OCI-LY1 (cell line): ENCODE results near the gene TAF7.

Experiments used
- H2AFZ ChIP-seq: fragments of 200-600 bp; sonication (generic), shearing (Covaris generic); 2 replicates; pipeline ENCODE4 v1.6.0; 2014; ENCODE audit warnings: antibody characterized with exemption, mild to moderate bottlenecking, low read length
- H3F3A ChIP-seq: fragments of 200-600 bp; sonication (generic), shearing (Covaris generic); 2 replicates; pipeline ENCODE4 v1.6.0; 2014; ENCODE audit warnings: mild to moderate bottlenecking, antibody characterized with exemption, low read length, moderate library complexity; ENCODE audit not compliant: insufficient read depth
- H3K27ac ChIP-seq: fragments of 200-600 bp; sonication (generic); 2 replicates; pipeline ENCODE4 v1.5.1; 2014; ENCODE audit warnings: low read length, mixed run types, mild to moderate bottlenecking, low read depth; ENCODE audit not compliant: poor library complexity, severe bottlenecking
- H3K27me3 ChIP-seq: fragments of 200-600 bp; sonication (generic); 2 replicates; pipeline ENCODE4 v1.6.0; 2014; ENCODE audit warnings: antibody characterized with exemption, mild to moderate bottlenecking, low read length, moderate library complexity; ENCODE audit not compliant: insufficient read depth
- H3K36me3 ChIP-seq: fragments of 200-600 bp; sonication (generic); 2 replicates; pipeline ENCODE4 v1.6.1; 2014; ENCODE audit warnings: mild to moderate bottlenecking, antibody characterized with exemption, low read length, moderate library complexity, mixed read lengths; ENCODE audit not compliant: insufficient read depth
- H3K4me1 ChIP-seq: fragments of 200-600 bp; sonication (generic); 2 replicates; pipeline ENCODE4 v1.5.1; 2014; ENCODE audit warnings: mild to moderate bottlenecking, low read length, moderate library complexity; ENCODE audit not compliant: insufficient read depth, severe bottlenecking
- H3K4me2 ChIP-seq: fragments of 200-600 bp; sonication (generic), shearing (Covaris generic); 2 replicates; pipeline ENCODE4 v1.6.1; 2014; ENCODE audit warnings: low read length
- H3K4me3 ChIP-seq: fragments of 200-600 bp; sonication (generic); 2 replicates; pipeline ENCODE4 v1.5.1; 2014; ENCODE audit warnings: low read length, low read depth, mild to moderate bottlenecking, mixed read lengths; ENCODE audit not compliant: poor library complexity, severe bottlenecking
- H3K79me2 ChIP-seq: fragments of 200-600 bp; shearing (Covaris generic); 2 replicates; pipeline ENCODE4 v1.6.1; 2016; ENCODE audit warnings: mixed run types, low read length, mixed read lengths; ENCODE audit not compliant: insufficient read depth
- H3K9ac ChIP-seq: fragments of 200-600 bp; sonication (generic), shearing (Covaris generic); 2 replicates; pipeline ENCODE4 v1.6.1; 2014; ENCODE audit warnings: mild to moderate bottlenecking, low read length, mixed read lengths
- H3K9me2 ChIP-seq: fragments of 200-600 bp; sonication (generic), shearing (Covaris generic); 2 replicates; pipeline ENCODE4 v1.6.1; 2014; ENCODE audit warnings: low read depth, mild to moderate bottlenecking, low read length, mixed read lengths
- H3K9me3 ChIP-seq: fragments of 200-600 bp; shearing (Covaris generic); 2 replicates; pipeline ENCODE4 v1.6.1; 2014; ENCODE audit warnings: low read length, mixed read lengths
- H4K20me1 ChIP-seq: fragments of 200-600 bp; sonication (generic), shearing (Covaris generic); 2 replicates; pipeline ENCODE4 v1.6.0; 2016; ENCODE audit warnings: mild to moderate bottlenecking, low read length; ENCODE audit not compliant: insufficient read depth
- EZH2 ChIP-seq: fragments of 200-600 bp; sonication (generic), shearing (Covaris generic); IDR thresholded peaks from 2 replicates; pipeline ENCODE4 v1.8.0; 2017; ENCODE audit warnings: borderline replicate concordance, mixed run types, mild to moderate bottlenecking, antibody characterized with exemption, low read length, moderate library complexity, mixed read lengths
- TF ChIP-seq, protein P1 (sequence below): fragments of 200-600 bp; sonication (generic), shearing (Covaris generic); IDR thresholded peaks from 2 replicates; pipeline ENCODE4 v1.5.1; 2017; ENCODE audit warnings: mild to moderate bottlenecking, antibody characterized with exemption, low read length, moderate library complexity, mixed read lengths

Gene TAF7

DNA sequence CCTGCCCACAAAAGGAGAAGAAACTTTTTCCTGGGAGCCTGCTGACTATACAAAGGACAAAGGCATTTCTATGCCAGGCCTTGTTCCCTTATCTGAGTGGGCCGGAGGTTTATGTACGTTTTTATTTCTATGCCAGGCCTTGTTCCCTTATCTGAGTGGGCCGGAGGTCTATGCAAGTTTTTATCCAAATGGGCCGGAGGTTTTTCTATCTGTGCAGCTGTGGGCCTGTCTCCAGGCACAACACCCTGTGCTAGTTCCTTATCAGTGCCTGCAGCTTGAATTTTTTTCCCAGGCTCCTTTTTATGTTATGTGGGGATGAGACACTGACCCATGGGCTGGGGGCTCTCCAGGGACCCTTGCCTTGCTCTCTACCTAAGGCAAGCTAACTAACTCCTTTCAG is 22.2 kb downstream of the TAF7 start:
- Histone ChIP-seq H3K4me2 (no peak overlapping the region), H3K9me2 (no peaks in the 10 kb centered on the region)
- TF ChIP-seq, protein P1, sequence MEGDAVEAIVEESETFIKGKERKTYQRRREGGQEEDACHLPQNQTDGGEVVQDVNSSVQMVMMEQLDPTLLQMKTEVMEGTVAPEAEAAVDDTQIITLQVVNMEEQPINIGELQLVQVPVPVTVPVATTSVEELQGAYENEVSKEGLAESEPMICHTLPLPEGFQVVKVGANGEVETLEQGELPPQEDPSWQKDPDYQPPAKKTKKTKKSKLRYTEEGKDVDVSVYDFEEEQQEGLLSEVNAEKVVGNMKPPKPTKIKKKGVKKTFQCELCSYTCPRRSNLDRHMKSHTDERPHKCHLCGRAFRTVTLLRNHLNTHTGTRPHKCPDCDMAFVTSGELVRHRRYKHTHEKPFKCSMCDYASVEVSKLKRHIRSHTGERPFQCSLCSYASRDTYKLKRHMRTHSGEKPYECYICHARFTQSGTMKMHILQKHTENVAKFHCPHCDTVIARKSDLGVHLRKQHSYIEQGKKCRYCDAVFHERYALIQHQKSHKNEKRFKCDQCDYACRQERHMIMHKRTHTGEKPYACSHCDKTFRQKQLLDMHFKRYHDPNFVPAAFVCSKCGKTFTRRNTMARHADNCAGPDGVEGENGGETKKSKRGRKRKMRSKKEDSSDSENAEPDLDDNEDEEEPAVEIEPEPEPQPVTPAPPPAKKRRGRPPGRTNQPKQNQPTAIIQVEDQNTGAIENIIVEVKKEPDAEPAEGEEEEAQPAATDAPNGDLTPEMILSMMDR = no peak
- no peak for TF ChIP-seq EZH2

DNA sequence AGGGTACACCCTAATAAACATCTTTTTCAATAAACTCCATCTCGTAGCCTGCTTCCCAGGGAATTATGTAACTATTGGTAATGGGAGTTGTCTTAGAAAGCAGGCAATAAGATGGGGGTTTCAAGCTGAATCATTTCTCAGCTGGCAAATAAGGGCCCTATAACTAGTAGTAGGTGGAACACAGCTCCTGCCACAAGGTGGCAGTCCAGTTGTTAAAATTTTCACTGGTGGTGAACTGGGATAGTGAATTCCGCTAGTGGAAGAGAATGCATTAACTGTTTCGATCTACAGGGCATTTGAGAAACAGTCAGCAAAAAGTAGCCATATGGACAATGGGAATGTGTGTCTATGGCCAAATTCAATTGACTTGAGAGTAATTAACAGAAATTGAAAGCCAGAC is 47.7 kb downstream of the TAF7 start:
- H3F3A ChIP-seq = no peaks in the 10 kb centered on the region
- no peak overlapping the region for H3K9ac ChIP-seq
- no peak overlapping the region for H3K4me2 ChIP-seq
- no peaks in the 10 kb centered on the region for H3K36me3 ChIP-seq
- no peaks in the 10 kb centered on the region for H3K4me1 ChIP-seq
- no peak overlapping the region for H2AFZ ChIP-seq
- H4K20me1 ChIP-seq = no peaks in the 10 kb centered on the region
- TF ChIP-seq, protein P1 = peak; percentile 45; the same call in 1 of the 2 replicates
- TF ChIP-seq EZH2 = no peak
- no peaks in the 10 kb centered on the region for H3K27me3 ChIP-seq
- H3K79me2 ChIP-seq = no peaks in the 10 kb centered on the region
- H3K27ac ChIP-seq = no peak overlapping the region
- no peaks in the 10 kb centered on the region for H3K9me2 ChIP-seq
- H3K4me3 ChIP-seq = no peak overlapping the region
- peaks cover 15% of the 10 kb centered on the region; the same call in 1 of the 2 replicates for H3K9me3 ChIP-seq

More for the DNA sequence above, 22.2 kb downstream of the TAF7 start:
- Histone ChIP-seq H3K9ac (no peak overlapping the region), H3F3A (no peaks in the 10 kb centered on the region), H3K79me2 (no peaks in the 10 kb centered on the region), H3K27ac (no peak overlapping the region), H3K9me3 (peaks cover 2% of the 10 kb centered on the region; the same call in 1 of the 2 replicates), H4K20me1 (no peaks in the 10 kb centered on the region), H3K4me1 (no peaks in the 10 kb centered on the region), H3K4me3 (no peak overlapping the region), H3K27me3 (no peaks in the 10 kb centered on the region), H3K36me3 (no peaks in the 10 kb centered on the region), H2AFZ (no peak overlapping the region)

DNA sequence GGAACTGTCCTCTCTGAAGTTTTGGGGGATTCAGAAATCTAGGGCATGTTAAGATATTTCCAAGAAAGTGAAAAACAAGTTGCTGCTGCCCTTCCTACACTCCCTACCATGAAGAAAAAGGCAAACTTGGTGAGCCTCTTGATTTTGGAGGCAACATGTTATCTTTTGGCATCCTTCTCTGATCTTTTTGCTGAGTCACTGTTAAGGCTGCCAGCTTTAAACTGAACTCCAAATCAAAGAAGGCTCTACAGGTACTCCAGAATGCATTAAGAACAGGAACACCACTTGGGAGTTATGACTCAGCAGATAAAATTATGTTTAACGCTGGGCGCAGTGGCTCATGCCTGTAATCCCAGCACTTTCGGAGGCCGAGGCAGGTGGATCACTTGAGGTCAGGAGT is 51.4 kb downstream of the TAF7 start:
- H3K9me3 ChIP-seq = peaks cover 26% of the 10 kb centered on the region
- H4K20me1 ChIP-seq = no peaks in the 10 kb centered on the region
- H3K4me3 ChIP-seq = no peak overlapping the region
- H3F3A ChIP-seq = no peaks in the 10 kb centered on the region
- no peak overlapping the region for H3K9ac ChIP-seq
- no peak overlapping the region for H3K27ac ChIP-seq
- H2AFZ ChIP-seq = no peak overlapping the region
- no peaks in the 10 kb centered on the region for H3K79me2 ChIP-seq
- no peaks in the 10 kb centered on the region for H3K4me1 ChIP-seq
- H3K4me2 ChIP-seq = no peak overlapping the region
- no peak for TF ChIP-seq EZH2
- TF ChIP-seq, protein P1 = no peak
- H3K36me3 ChIP-seq = no peaks in the 10 kb centered on the region
- no peaks in the 10 kb centered on the region for H3K9me2 ChIP-seq
- no peaks in the 10 kb centered on the region for H3K27me3 ChIP-seq
